ENCODE results near the gene FRMD1.

Gene FRMD1

DNA sequence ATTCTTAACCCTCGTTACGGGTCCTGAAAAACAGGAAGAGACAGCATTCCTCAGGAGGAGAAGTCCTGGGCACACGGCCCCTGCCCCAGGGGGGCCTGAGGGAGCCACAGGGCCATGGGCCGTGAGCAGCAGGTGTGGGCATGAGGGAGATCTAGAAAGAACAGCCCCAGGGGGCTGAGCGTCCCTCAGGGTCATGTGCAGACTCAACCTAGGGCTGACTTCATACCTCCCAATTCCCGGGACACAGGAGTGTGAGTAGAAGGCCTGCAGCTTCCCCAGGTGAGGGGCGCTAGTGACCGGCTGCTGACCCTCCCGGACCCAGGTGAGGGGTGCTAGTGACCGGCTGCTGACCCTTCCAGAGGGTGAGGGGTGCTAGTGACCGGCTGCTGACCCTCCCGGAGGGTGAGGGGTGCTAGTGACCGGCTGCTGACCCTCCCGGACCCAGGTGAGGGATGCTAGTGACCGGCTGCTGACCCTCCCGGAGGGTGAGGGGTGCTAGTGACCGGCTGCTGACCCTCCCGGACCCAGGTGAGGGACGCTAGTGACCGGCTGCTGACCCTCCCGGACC, 35.1 kb downstream of the FRMD1 start:
- peaks cover 12 to 22% of the 10 kb centered on the region in 2 donors for H3K9me3 ChIP-seq (ENCODE audit: control insufficient read depth in 1 of 2, low read length in 2 of 2)
- no peak overlapping the region for H3K27ac ChIP-seq (ENCODE audit: low read depth, low read length)
- no peaks in the 10 kb centered on the region for H3K4me1 ChIP-seq (ENCODE audit: control insufficient read depth in 1 of 2, insufficient read depth in 2 of 2, low read length in 2 of 2)
- H3K27me3 ChIP-seq (ENCODE audit: control insufficient read depth in 1 of 2, insufficient read depth in 2 of 2, low read length in 2 of 2): no peaks in the 10 kb centered on the region
- H3K9ac ChIP-seq (ENCODE audit: low read depth in 1 of 2, low read length in 2 of 2): no peak overlapping the region
- no peak overlapping the region for H3K4me3 ChIP-seq (ENCODE audit: low read depth in 1 of 2, low read length in 2 of 2)
- H3K36me3 ChIP-seq (ENCODE audit: control insufficient read depth in 1 of 2, insufficient read depth in 2 of 2, low read length in 2 of 2): no peaks in the 10 kb centered on the region

DNA sequence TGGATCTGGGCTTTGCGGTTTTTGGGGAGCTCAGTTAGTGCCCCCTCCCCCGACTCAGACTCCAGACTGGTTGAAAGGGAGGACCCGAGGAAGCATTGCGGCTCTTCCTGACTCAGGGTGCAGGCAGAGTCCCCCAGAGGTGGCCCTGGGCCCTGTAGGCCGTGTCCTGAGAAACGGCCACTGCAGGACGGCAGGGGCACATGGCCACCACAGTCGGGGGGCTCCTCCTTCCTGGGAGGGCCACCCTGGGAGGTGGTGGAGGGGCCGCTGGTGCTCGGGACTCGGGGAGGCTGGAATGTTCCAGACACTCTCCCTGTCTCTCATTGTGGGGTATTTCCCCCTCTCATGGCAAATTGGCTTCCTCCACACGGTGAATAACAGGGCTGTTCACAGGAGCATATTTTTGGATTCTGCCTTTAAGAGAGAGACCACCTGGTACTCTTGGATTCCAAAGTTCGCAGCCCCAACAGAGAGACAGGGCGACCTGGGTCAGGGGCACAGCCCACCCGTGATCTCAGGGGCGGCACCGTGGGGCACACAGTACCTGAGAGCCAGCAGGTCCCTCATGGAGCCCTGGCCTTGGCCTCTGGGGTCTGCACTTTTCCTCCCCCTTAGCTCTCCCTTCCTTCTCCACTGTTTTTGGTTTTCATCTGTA, 35.7 kb downstream of the FRMD1 start:
- Histone ChIP-seq H3K4me3 (ENCODE audit: low read depth in 1 of 2, low read length in 2 of 2) (no peak overlapping the region), H3K36me3 (ENCODE audit: control insufficient read depth in 1 of 2, insufficient read depth in 2 of 2, low read length in 2 of 2) (no peaks in the 10 kb centered on the region), H3K27ac (ENCODE audit: low read depth, low read length) (no peak overlapping the region), H3K9me3 (ENCODE audit: control insufficient read depth in 1 of 2, low read length in 2 of 2) (peaks cover 12 to 27% of the 10 kb centered on the region in 2 donors), H3K27me3 (ENCODE audit: control insufficient read depth in 1 of 2, insufficient read depth in 2 of 2, low read length in 2 of 2) (no peaks in the 10 kb centered on the region), H3K4me1 (ENCODE audit: control insufficient read depth in 1 of 2, insufficient read depth in 2 of 2, low read length in 2 of 2) (no peaks in the 10 kb centered on the region), H3K9ac (ENCODE audit: low read depth in 1 of 2, low read length in 2 of 2) (no peak overlapping the region)

DNA sequence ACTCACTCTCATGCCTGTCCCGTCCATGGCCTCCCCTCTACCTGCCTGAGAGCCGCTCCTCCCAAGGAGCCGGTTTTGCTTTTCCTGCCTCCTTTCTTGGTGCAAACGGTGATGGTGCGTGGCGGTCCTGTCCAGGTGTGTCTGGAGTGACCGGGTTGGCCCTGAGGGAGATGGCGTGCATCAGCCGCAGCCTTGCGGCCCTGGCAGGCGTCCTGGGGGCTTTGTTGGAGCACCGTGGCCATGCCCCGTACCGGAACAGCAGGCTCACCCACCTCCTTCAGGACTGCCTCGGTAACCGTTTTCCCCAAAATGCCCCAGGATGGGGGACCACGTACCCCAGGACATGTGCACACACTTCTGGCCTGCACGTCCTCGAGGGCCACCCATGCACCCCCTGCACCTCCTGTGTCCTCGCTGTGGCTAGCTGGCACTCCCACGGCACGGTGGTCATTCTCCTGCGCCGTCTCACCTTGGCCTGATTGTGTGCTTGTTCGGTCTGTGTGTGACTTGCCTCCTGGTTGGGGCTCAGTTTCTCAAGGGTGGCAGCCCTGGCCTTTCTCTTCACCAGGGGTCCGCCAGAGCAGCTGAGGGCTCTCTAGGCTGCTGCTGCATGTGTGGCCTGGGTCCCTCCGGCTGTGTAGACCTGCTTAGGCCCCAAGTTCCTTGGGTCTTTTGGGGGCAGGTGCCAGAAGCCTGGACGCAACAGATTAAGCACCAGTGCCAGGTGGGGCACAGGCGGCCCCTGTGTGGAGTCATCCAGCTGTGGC, 36.4 kb downstream of the FRMD1 start:
- H3K4me1 ChIP-seq (ENCODE audit: control insufficient read depth in 1 of 2, insufficient read depth in 2 of 2, low read length in 2 of 2): no peaks in the 10 kb centered on the region
- H3K4me3 ChIP-seq (ENCODE audit: low read depth in 1 of 2, low read length in 2 of 2): no peak overlapping the region
- H3K9ac ChIP-seq (ENCODE audit: low read depth in 1 of 2, low read length in 2 of 2): no peak overlapping the region
- H3K27me3 ChIP-seq (ENCODE audit: control insufficient read depth in 1 of 2, insufficient read depth in 2 of 2, low read length in 2 of 2): no peaks in the 10 kb centered on the region
- peaks cover 12 to 27% of the 10 kb centered on the region in 2 donors for H3K9me3 ChIP-seq (ENCODE audit: control insufficient read depth in 1 of 2, low read length in 2 of 2)
- H3K27ac ChIP-seq (ENCODE audit: low read depth, low read length): no peak overlapping the region
- H3K36me3 ChIP-seq (ENCODE audit: control insufficient read depth in 1 of 2, insufficient read depth in 2 of 2, low read length in 2 of 2): no peaks in the 10 kb centered on the region

DNA sequence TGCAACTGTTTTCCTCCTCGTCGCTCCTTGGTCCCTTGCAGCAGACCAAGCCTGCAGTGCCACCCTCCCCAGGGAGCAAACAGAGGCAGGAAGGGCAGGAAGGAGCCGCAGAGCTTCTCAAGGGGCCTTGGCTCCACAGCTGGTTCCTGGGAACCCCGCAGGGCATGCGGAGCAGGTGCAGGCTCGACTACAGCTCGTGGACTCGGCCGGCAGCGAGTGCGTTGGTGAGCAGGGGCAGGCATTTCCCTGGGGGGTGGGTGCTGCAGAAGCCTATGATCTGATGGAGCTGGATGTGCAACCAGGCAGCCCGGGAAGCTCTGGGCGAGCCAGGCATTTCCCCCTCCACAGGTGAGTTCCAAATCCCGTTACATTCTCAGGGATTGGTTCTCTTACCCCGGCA, 37.1 kb downstream of the FRMD1 start:
- Histone ChIP-seq H3K4me3 (ENCODE audit: low read depth in 1 of 2, low read length in 2 of 2) (no peak overlapping the region), H3K9ac (ENCODE audit: low read depth in 1 of 2, low read length in 2 of 2) (no peak overlapping the region)

DNA sequence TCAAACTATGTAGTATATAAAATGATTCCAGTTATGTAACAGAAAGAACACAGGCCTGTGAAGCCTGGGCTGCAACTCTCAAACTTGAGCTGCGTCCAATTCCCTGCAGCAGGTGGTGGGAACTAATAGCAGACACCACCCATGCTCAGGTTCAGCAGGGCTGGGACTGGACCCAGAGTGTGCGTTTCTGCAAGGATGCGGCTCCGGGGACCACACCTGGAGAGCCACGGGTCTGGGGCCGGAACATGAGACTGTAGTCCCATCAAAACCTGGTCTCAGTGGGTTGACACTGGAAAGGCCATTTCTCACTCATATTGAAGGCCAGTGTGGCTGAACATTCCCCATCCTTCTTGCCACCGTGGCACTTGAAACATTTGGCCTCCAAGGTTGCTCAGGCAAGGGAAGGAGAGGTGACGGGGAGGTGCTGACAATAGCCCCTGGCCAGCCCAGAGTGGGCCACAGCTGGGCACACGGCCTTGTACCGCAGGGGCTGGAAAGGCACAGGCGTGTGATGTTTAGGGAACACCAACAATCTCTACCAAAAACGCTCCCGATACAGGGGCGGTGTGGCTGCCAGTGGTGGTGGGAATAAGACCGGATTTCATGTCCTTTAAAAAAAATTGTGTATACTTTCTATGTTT, 38.0 kb downstream of the FRMD1 start:
- H3K9ac ChIP-seq (ENCODE audit: low read depth in 1 of 2, low read length in 2 of 2): no peak overlapping the region
- no peak overlapping the region for H3K27ac ChIP-seq (ENCODE audit: low read depth, low read length)
- H3K9me3 ChIP-seq (ENCODE audit: control insufficient read depth in 1 of 2, low read length in 2 of 2): peaks cover 12 to 27% of the 10 kb centered on the region in 2 donors
- peaks cover under 1 to 1% of the 10 kb centered on the region in 2 donors for H3K27me3 ChIP-seq (ENCODE audit: control insufficient read depth in 1 of 2, insufficient read depth in 2 of 2, low read length in 2 of 2)
- H3K36me3 ChIP-seq (ENCODE audit: control insufficient read depth in 1 of 2, insufficient read depth in 2 of 2, low read length in 2 of 2): no peaks in the 10 kb centered on the region
- H3K4me3 ChIP-seq (ENCODE audit: low read depth in 1 of 2, low read length in 2 of 2): no peak overlapping the region
- peaks cover 3 to 6% of the 10 kb centered on the region in 2 donors for H3K4me1 ChIP-seq (ENCODE audit: control insufficient read depth in 1 of 2, insufficient read depth in 2 of 2, low read length in 2 of 2)

More for the DNA sequence above, 37.1 kb downstream of the FRMD1 start:
- Histone ChIP-seq H3K9me3 (ENCODE audit: control insufficient read depth in 1 of 2, low read length in 2 of 2) (peaks cover 12 to 27% of the 10 kb centered on the region in 2 donors), H3K27ac (ENCODE audit: low read depth, low read length) (no peak overlapping the region), H3K36me3 (ENCODE audit: control insufficient read depth in 1 of 2, insufficient read depth in 2 of 2, low read length in 2 of 2) (no peaks in the 10 kb centered on the region), H3K4me1 (ENCODE audit: control insufficient read depth in 1 of 2, insufficient read depth in 2 of 2, low read length in 2 of 2) (no peaks in the 10 kb centered on the region), H3K27me3 (ENCODE audit: control insufficient read depth in 1 of 2, insufficient read depth in 2 of 2, low read length in 2 of 2) (no peaks in the 10 kb centered on the region)

DNA sequence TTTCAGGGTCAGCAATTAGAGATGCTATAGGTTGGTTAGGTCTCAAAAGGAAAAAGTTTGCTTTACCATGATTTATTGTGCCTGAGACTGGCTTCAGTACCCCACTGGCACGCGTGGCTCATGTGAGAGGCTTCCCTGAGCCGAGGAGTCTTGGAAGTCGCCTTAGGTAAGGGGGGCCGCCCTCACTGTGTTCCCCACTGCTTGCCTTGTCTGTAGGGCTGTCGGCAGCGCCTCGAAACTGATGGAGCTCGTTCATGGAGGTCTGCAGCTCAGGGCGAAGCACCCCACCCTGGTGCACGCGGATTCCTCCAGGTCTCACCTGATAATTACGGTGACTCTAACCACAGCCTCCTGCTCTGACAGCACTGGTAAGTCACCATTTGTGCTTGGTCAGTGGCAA, 39.2 kb downstream of the FRMD1 start:
- Histone ChIP-seq H3K27ac (ENCODE audit: low read depth, low read length) (no peak overlapping the region), H3K4me3 (ENCODE audit: low read depth in 1 of 2, low read length in 2 of 2) (no peak overlapping the region), H3K9me3 (ENCODE audit: control insufficient read depth in 1 of 2, low read length in 2 of 2) (peaks cover 12 to 27% of the 10 kb centered on the region in 2 donors), H3K4me1 (ENCODE audit: control insufficient read depth in 1 of 2, insufficient read depth in 2 of 2, low read length in 2 of 2) (peaks cover 9 to 11% of the 10 kb centered on the region in 2 donors), H3K36me3 (ENCODE audit: control insufficient read depth in 1 of 2, insufficient read depth in 2 of 2, low read length in 2 of 2) (no peaks in the 10 kb centered on the region), H3K27me3 (ENCODE audit: control insufficient read depth in 1 of 2, insufficient read depth in 2 of 2, low read length in 2 of 2) (peaks cover 5 to 7% of the 10 kb centered on the region in 2 donors), H3K9ac (ENCODE audit: low read depth in 1 of 2, low read length in 2 of 2) (no peak overlapping the region)

DNA sequence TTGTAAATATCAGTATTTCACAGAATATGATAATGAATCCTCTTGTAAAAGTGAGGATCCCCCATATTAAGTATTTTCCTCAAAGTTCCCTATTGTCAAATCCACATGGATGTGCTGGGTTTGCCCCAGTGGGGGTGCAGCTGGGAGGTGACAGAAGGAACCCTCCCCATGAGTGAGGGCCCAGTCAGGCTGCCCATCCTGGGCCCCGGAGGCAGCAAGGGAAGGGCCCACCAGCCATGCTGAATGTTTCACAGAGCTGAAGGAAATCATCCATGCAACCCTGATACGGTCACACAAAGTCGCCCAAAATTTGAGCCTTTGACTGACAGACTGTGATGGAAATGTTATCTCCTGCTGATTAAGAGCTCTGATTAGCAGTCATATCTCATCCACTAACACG, 39.7 kb downstream of the FRMD1 start:
- H3K36me3 ChIP-seq (ENCODE audit: control insufficient read depth in 1 of 2, insufficient read depth in 2 of 2, low read length in 2 of 2): no peaks in the 10 kb centered on the region
- H3K27ac ChIP-seq (ENCODE audit: low read depth, low read length): no peak overlapping the region
- peaks cover 5 to 7% of the 10 kb centered on the region in 2 donors for H3K27me3 ChIP-seq (ENCODE audit: control insufficient read depth in 1 of 2, insufficient read depth in 2 of 2, low read length in 2 of 2)
- H3K9ac ChIP-seq (ENCODE audit: low read depth in 1 of 2, low read length in 2 of 2): no peak overlapping the region
- no peak overlapping the region for H3K4me3 ChIP-seq (ENCODE audit: low read depth in 1 of 2, low read length in 2 of 2)
- H3K9me3 ChIP-seq (ENCODE audit: control insufficient read depth in 1 of 2, low read length in 2 of 2): peaks cover 12 to 27% of the 10 kb centered on the region in 2 donors
- H3K4me1 ChIP-seq (ENCODE audit: control insufficient read depth in 1 of 2, insufficient read depth in 2 of 2, low read length in 2 of 2): peaks cover 9 to 11% of the 10 kb centered on the region in 2 donors

DNA sequence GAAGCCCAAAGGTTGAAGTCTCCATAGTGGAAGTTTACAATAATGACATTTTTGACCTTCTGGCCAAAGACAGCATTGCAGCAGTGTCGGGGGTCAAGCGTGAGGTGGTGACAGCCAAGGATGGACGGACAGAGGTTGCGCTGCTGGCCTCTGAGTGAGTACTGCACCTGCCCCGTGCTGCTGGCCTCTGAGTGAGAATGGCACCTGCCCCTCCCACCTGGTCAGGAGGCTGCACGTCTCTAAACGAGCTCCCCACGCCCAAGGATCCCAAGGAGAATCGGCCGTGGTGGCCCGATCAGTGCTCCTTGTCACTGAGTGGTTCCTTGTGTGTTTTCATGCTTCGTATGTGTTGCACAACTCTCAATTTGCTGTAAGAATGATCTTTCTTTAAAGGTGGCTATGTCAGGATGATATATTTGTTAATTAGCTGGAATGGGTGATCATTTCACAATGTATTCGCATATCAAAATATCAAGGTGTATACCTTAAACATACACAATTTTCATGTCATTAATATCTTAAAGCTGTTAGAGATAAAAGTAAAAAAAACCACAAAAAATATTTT, 40.4 kb downstream of the FRMD1 start:
- Histone ChIP-seq H3K4me1 (ENCODE audit: control insufficient read depth in 1 of 2, insufficient read depth in 2 of 2, low read length in 2 of 2) (peaks cover 9 to 11% of the 10 kb centered on the region in 2 donors), H3K4me3 (ENCODE audit: low read depth in 1 of 2, low read length in 2 of 2) (no peak overlapping the region), H3K27me3 (ENCODE audit: control insufficient read depth in 1 of 2, insufficient read depth in 2 of 2, low read length in 2 of 2) (peaks cover 5 to 7% of the 10 kb centered on the region in 2 donors), H3K27ac (ENCODE audit: low read depth, low read length) (no peak overlapping the region), H3K36me3 (ENCODE audit: control insufficient read depth in 1 of 2, insufficient read depth in 2 of 2, low read length in 2 of 2) (no peaks in the 10 kb centered on the region), H3K9ac (ENCODE audit: low read depth in 1 of 2, low read length in 2 of 2) (no peak overlapping the region), H3K9me3 (ENCODE audit: control insufficient read depth in 1 of 2, low read length in 2 of 2) (peaks cover 12 to 27% of the 10 kb centered on the region in 2 donors)

DNA sequence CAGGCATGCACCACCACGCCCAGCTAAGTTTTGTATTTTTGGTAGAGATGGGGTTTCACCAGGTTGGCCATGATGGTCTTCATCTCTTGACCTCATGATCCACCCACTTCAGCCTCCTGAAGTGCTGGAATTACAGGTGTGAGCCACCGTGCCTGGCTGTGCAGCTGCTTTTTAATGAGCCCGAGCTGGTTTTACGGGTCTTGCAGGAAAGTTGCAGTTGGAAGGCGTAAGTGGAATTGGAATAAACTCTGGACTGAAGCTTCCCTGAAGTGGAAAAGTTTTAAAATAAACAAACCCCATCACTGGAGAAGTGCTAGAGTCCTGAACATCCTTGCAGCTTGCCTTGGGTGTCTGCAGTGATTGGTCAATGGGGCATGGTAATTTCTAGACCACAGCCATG, 41.2 kb downstream of the FRMD1 start:
- no peaks in the 10 kb centered on the region for H3K36me3 ChIP-seq (ENCODE audit: control insufficient read depth in 1 of 2, insufficient read depth in 2 of 2, low read length in 2 of 2)
- H3K4me1 ChIP-seq (ENCODE audit: control insufficient read depth in 1 of 2, insufficient read depth in 2 of 2, low read length in 2 of 2): peaks cover 9 to 11% of the 10 kb centered on the region in 2 donors
- peaks cover 5 to 7% of the 10 kb centered on the region in 2 donors for H3K27me3 ChIP-seq (ENCODE audit: control insufficient read depth in 1 of 2, insufficient read depth in 2 of 2, low read length in 2 of 2)
- no peak overlapping the region for H3K9ac ChIP-seq (ENCODE audit: low read depth in 1 of 2, low read length in 2 of 2)
- H3K9me3 ChIP-seq (ENCODE audit: control insufficient read depth in 1 of 2, low read length in 2 of 2): peaks cover 12 to 27% of the 10 kb centered on the region in 2 donors
- no peak overlapping the region for H3K27ac ChIP-seq (ENCODE audit: low read depth, low read length)
- H3K4me3 ChIP-seq (ENCODE audit: low read depth in 1 of 2, low read length in 2 of 2): no peak overlapping the region

All from duodenal mucosa (tissue), 2 donors.